ENCODE results near the gene RABL6. TPM values are rescaled to one million over a fixed set of nuclear protein-coding genes. Genes with fewer than 3 reads are reported as not detected.
A peak's percentile ranks its signal among the peaks of the same experiment; 100 is the strongest.

RABL6 gene
- total RNA-seq, 1 experiment from 2014 or later, result 43.1 TPM

- Histone ChIP-seq H3K27ac (ENCODE audit: low read length) (no peak overlapping the region; the same call in 1 of the 2 replicates), H3K36me3 (ENCODE audit: insufficient read depth, low read length) (peaks cover 16% of the 10 kb centered on the region; the same call in 1 of the 2 replicates), H4K20me1 (ENCODE audit: insufficient read depth, low read depth, low read length) (no peaks in the 10 kb centered on the region), H3K79me2 (ENCODE audit: low read length) (peaks cover 71% of the 10 kb centered on the region), H3K4me3 (ENCODE audit: low read length) (peak overlapping the region; percentile 98), H3K27me3 (ENCODE audit: low read length) (no peaks in the 10 kb centered on the region), H3K9me3 (ENCODE audit: low read length) (no peaks in the 10 kb centered on the region), H2AFZ (ENCODE audit: low read length) (no peak overlapping the region), H3K9me2 (replicated peaks; ENCODE audit: insufficient read depth, low read length) (no peaks in the 10 kb centered on the region), H3K4me1 (ENCODE audit: low read length) (peaks cover 38% of the 10 kb centered on the region), H3K4me2 (ENCODE audit: low read depth, low read length, poor library complexity, severe bottlenecking) (peak overlapping the region; percentile 96), H3K9ac (ENCODE audit: low read length) (peak overlapping the region; percentile 100)
- DNase-seq, result no peak
Measured at GRCh38 chr9:136808806-136809158, 1.0 kb downstream of the RABL6 start.

- Histone ChIP-seq H3K79me2 (ENCODE audit: low read length) (peaks cover 77% of the 10 kb centered on the region), H3K9ac (ENCODE audit: low read length) (0 out of 2 replicates have a peak overlapping the region, but pooled peaks have one; percentile 11), H3K27me3 (ENCODE audit: low read length) (no peaks in the 10 kb centered on the region), H3K27ac (ENCODE audit: low read length) (peak overlapping the region; percentile 29; the same call in 1 of the 2 replicates), H3K4me1 (ENCODE audit: low read length) (peaks cover 21% of the 10 kb centered on the region), H3K4me3 (ENCODE audit: low read length) (no peak overlapping the region), H2AFZ (ENCODE audit: low read length) (no peak overlapping the region), H3K9me2 (replicated peaks; ENCODE audit: insufficient read depth, low read length) (no peaks in the 10 kb centered on the region), H3K4me2 (ENCODE audit: low read depth, low read length, poor library complexity, severe bottlenecking) (no peak overlapping the region), H4K20me1 (ENCODE audit: insufficient read depth, low read depth, low read length) (peaks cover 3% of the 10 kb centered on the region; the same call in 1 of the 2 replicates), H3K36me3 (ENCODE audit: insufficient read depth, low read length) (peaks cover 18% of the 10 kb centered on the region; the same call in 1 of the 2 replicates), H3K9me3 (ENCODE audit: low read length) (no peaks in the 10 kb centered on the region)
- peak; percentile 51 for DNase-seq
Measured at GRCh38 chr9:136814725-136815421, 7.1 kb downstream of the RABL6 start.

- Histone ChIP-seq H3K9me2 (replicated peaks; ENCODE audit: insufficient read depth, low read length) (no peaks in the 10 kb centered on the region), H3K27me3 (ENCODE audit: low read length) (no peaks in the 10 kb centered on the region), H3K36me3 (ENCODE audit: insufficient read depth, low read length) (peaks cover 13% of the 10 kb centered on the region; the same call in 1 of the 2 replicates), H3K9ac (ENCODE audit: low read length) (0 out of 2 replicates have a peak overlapping the region, but pooled peaks have one; percentile 11), H4K20me1 (ENCODE audit: insufficient read depth, low read depth, low read length) (peaks cover 4% of the 10 kb centered on the region; the same call in 1 of the 2 replicates), H2AFZ (ENCODE audit: low read length) (no peak overlapping the region), H3K79me2 (ENCODE audit: low read length) (peaks cover 72% of the 10 kb centered on the region), H3K27ac (ENCODE audit: low read length) (peak overlapping the region; percentile 29; the same call in 1 of the 2 replicates), H3K4me3 (ENCODE audit: low read length) (no peak overlapping the region), H3K9me3 (ENCODE audit: low read length) (no peaks in the 10 kb centered on the region), H3K4me1 (ENCODE audit: low read length) (peaks cover 16% of the 10 kb centered on the region), H3K4me2 (ENCODE audit: low read depth, low read length, poor library complexity, severe bottlenecking) (no peak overlapping the region)
- no peak for DNase-seq
Measured at GRCh38 chr9:136815422-136815782, 7.7 kb downstream of the RABL6 start.

- H3K27me3 ChIP-seq (ENCODE audit: low read length), result no peaks in the 10 kb centered on the region
- no peak overlapping the region for H3K4me2 ChIP-seq (ENCODE audit: low read depth, low read length, poor library complexity, severe bottlenecking)
- no peak overlapping the region for H3K9ac ChIP-seq (ENCODE audit: low read length)
- no peaks in the 10 kb centered on the region for H3K9me3 ChIP-seq (ENCODE audit: low read length)
- no peaks in the 10 kb centered on the region for H3K36me3 ChIP-seq (ENCODE audit: insufficient read depth, low read length)
- DNase-seq, result no peak
- no peaks in the 10 kb centered on the region for H3K9me2 ChIP-seq (replicated peaks; ENCODE audit: insufficient read depth, low read length)
- no peak overlapping the region for H3K4me3 ChIP-seq (ENCODE audit: low read length)
- H3K79me2 ChIP-seq (ENCODE audit: low read length), result peaks cover 28% of the 10 kb centered on the region
- H3K27ac ChIP-seq (ENCODE audit: low read length), result no peak overlapping the region
- peaks cover 10% of the 10 kb centered on the region; the same call in 1 of the 2 replicates for H4K20me1 ChIP-seq (ENCODE audit: insufficient read depth, low read depth, low read length)
- H2AFZ ChIP-seq (ENCODE audit: low read length), result no peak overlapping the region
- H3K4me1 ChIP-seq (ENCODE audit: low read length), result no peaks in the 10 kb centered on the region
Measured at GRCh38 chr9:136820971-136821825, 13.4 kb downstream of the RABL6 start.

- Histone ChIP-seq H3K9ac (ENCODE audit: low read length) (no peak overlapping the region), H3K4me1 (ENCODE audit: low read length) (no peaks in the 10 kb centered on the region), H3K27me3 (ENCODE audit: low read length) (no peaks in the 10 kb centered on the region)
Measured at GRCh38 chr9:136821826-136822544, 14.2 kb downstream of the RABL6 start.

GRCh38 chr9:136823136-136824046, 15.6 kb downstream of the RABL6 start:
- Histone ChIP-seq H3K9me3 (ENCODE audit: low read length) (no peaks in the 10 kb centered on the region), H3K79me2 (ENCODE audit: low read length) (peaks cover 16% of the 10 kb centered on the region), H3K27ac (ENCODE audit: low read length) (no peak overlapping the region), H4K20me1 (ENCODE audit: insufficient read depth, low read depth, low read length) (peaks cover 10% of the 10 kb centered on the region; the same call in 1 of the 2 replicates), H3K27me3 (ENCODE audit: low read length) (no peaks in the 10 kb centered on the region), H3K4me1 (ENCODE audit: low read length) (no peaks in the 10 kb centered on the region), H3K9me2 (replicated peaks; ENCODE audit: insufficient read depth, low read length) (no peaks in the 10 kb centered on the region), H3K4me3 (ENCODE audit: low read length) (no peak overlapping the region), H2AFZ (ENCODE audit: low read length) (no peak overlapping the region), H3K4me2 (ENCODE audit: low read depth, low read length, poor library complexity, severe bottlenecking) (no peak overlapping the region), H3K36me3 (ENCODE audit: insufficient read depth, low read length) (no peaks in the 10 kb centered on the region), H3K9ac (ENCODE audit: low read length) (no peak overlapping the region)
- DNase-seq, result no peak

More at GRCh38 chr9:136821826-136822544, 14.2 kb downstream of the RABL6 start:
- Histone ChIP-seq H3K27ac (ENCODE audit: low read length) (no peak overlapping the region), H3K9me3 (ENCODE audit: low read length) (no peaks in the 10 kb centered on the region), H4K20me1 (ENCODE audit: insufficient read depth, low read depth, low read length) (peaks cover 10% of the 10 kb centered on the region; the same call in 1 of the 2 replicates), H3K36me3 (ENCODE audit: insufficient read depth, low read length) (no peaks in the 10 kb centered on the region), H3K9me2 (replicated peaks; ENCODE audit: insufficient read depth, low read length) (no peaks in the 10 kb centered on the region), H3K4me2 (ENCODE audit: low read depth, low read length, poor library complexity, severe bottlenecking) (no peak overlapping the region), H3K79me2 (ENCODE audit: low read length) (peaks cover 22% of the 10 kb centered on the region), H3K4me3 (ENCODE audit: low read length) (no peak overlapping the region), H2AFZ (ENCODE audit: low read length) (no peak overlapping the region)
- DNase-seq, result no peak

- DNase-seq, result no peak
- Histone ChIP-seq H3K4me3 (ENCODE audit: low read length) (no peak overlapping the region), H3K9ac (ENCODE audit: low read length) (no peak overlapping the region), H3K9me2 (replicated peaks; ENCODE audit: insufficient read depth, low read length) (no peaks in the 10 kb centered on the region), H3K79me2 (ENCODE audit: low read length) (peaks cover 8% of the 10 kb centered on the region), H3K4me2 (ENCODE audit: low read depth, low read length, poor library complexity, severe bottlenecking) (no peak overlapping the region), H3K9me3 (ENCODE audit: low read length) (no peaks in the 10 kb centered on the region), H3K27me3 (ENCODE audit: low read length) (no peaks in the 10 kb centered on the region), H2AFZ (ENCODE audit: low read length) (no peak overlapping the region), H3K27ac (ENCODE audit: low read length) (no peak overlapping the region), H3K36me3 (ENCODE audit: insufficient read depth, low read length) (no peaks in the 10 kb centered on the region), H4K20me1 (ENCODE audit: insufficient read depth, low read depth, low read length) (peaks cover 9% of the 10 kb centered on the region; the same call in 1 of the 2 replicates), H3K4me1 (ENCODE audit: low read length) (no peaks in the 10 kb centered on the region)
Measured at GRCh38 chr9:136824496-136825225, 16.9 kb downstream of the RABL6 start.

Data from Karpas-422 (cell line).